Peyer's patch (tissue), 4 donors: ENCODE measurements around the gene CASZ1. TPM values are rescaled to one million over a fixed set of nuclear protein-coding genes. Genes with fewer than 3 reads are reported as not detected.
A peak's percentile ranks its signal among the peaks of the same experiment; 100 is the strongest.

Source experiments
- DNase-seq, 3 donors: peaks; one replicate each; pipeline ENCODE4 v3.0.0-alpha.2; 2017 to 2019
- H3K27ac ChIP-seq, 4 donors: fragments of 200-600 bp; sonication (generic); one replicate each; pipeline ENCODE4 v1.5.1; 2016 to 2019
- H3K27me3 ChIP-seq, 2 donors: fragments of 200-600 bp; sonication (generic); one replicate each; pipeline ENCODE4 v1.5.1; 2019
- H3K36me3 ChIP-seq, 3 donors: fragments of 200-600 bp; sonication (generic); one replicate each; pipeline ENCODE4 v1.5.1; 2016 to 2019
- H3K4me1 ChIP-seq, 4 donors: fragments of 200-600 bp; sonication (generic); one replicate each; pipeline ENCODE4 v1.5.1; 2016 to 2019
- H3K4me3 ChIP-seq, 4 donors: fragments of 200-600 bp; sonication (generic); 1 replicate in 3 of 4; 2 replicates in 1 of 4; pipeline ENCODE4 v1.5.1; 2016 to 2019; ENCODE audit warnings: mild to moderate bottlenecking in 1 of 4
- H3K9me3 ChIP-seq, 4 donors: fragments of 200-600 bp; sonication (generic); one replicate each; pipeline ENCODE4 v1.5.1; 2016 to 2019; ENCODE audit warnings: mild to moderate bottlenecking in 1 of 4
- POLR2A ChIP-seq, 2 donors: fragments of 450-650 bp; IDR thresholded peaks; one replicate each; pipeline ENCODE4 v1.5.1; 2017; ENCODE audit warnings: antibody characterized with exemption in 2 of 2, mild to moderate bottlenecking in 2 of 2, moderate library complexity in 2 of 2
- total RNA-seq, 4 donors: library from RNA; depleted of rRNA; stranded (reverse); fragments of >200 nt; gene quantifications; one replicate each; pipeline ENCODE4 v1.1.0, GENCODE V29; 2016
- TF ChIP-seq, protein P1 (sequence below), 6 experiments: fragments of 450-650 bp in 4 of 6; fragments of 200-600 bp in 2 of 6; sonication (generic) in 1 of 6; IDR thresholded peaks; one replicate each; pipeline ENCODE4 v1.5.1; 2017 to 2019; ENCODE audit warnings: antibody characterized with exemption in 6 of 6, mild to moderate bottlenecking in 3 of 6, moderate library complexity in 1 of 6

The CASZ1 gene
- total RNA-seq, 4 donors from 2014 or later: 87.5 to 165 (median 137) TPM

DNA sequence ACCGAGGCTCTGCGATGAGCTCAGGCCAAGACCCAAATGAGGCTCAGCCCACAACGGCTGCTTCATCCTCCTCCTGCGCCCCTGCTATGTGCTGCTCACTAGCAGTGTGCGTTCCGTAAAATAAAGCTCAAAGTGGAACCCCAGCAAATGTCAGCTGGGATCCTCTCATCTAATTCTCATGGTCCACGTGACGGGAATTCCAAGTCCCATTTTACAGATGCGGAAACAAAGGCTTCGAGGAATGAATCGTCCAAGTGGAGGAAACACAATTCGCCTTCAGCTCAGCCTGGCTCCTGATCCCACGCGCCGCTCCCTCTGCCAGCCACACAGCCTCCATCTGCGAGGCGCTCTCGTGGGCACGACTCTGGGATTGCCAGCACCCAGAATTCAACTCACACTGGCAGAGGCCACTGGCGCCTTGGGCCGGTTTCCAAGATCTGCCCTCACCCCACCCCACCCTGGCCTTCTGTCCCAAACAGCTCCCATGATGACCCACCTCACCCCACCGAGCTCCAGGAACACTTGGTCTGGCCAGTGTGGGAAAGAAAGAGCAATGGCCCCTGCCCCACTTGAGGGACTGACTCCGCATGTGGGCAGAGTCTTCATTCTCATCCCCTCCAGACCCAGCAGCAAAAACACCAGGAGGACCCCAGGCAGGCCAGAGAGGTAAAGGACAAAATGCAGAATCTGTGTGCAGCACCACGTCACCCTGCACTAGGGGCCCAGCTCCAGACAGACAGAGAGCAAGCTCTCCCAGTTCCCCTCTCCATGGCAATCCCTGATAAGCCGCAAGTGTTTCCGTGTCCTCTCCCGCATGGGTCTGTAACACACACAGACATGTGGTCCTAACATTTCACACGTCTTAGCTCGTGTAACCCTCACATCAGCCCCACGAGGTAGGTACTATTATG lies 10.5 kb downstream of the CASZ1 start:
- H3K36me3 ChIP-seq: no peaks in the 10 kb centered on the region
- no peak overlapping the region for H3K4me3 ChIP-seq
- H3K4me1 ChIP-seq: peaks cover 0 to 70% (median 2%) of the 10 kb centered on the region in 4 donors
- no peaks in the 10 kb centered on the region for H3K9me3 ChIP-seq
- TF ChIP-seq POLR2A (IDR thresholded peaks at IDR 0.05): no peak
- TF ChIP-seq, protein P1, sequence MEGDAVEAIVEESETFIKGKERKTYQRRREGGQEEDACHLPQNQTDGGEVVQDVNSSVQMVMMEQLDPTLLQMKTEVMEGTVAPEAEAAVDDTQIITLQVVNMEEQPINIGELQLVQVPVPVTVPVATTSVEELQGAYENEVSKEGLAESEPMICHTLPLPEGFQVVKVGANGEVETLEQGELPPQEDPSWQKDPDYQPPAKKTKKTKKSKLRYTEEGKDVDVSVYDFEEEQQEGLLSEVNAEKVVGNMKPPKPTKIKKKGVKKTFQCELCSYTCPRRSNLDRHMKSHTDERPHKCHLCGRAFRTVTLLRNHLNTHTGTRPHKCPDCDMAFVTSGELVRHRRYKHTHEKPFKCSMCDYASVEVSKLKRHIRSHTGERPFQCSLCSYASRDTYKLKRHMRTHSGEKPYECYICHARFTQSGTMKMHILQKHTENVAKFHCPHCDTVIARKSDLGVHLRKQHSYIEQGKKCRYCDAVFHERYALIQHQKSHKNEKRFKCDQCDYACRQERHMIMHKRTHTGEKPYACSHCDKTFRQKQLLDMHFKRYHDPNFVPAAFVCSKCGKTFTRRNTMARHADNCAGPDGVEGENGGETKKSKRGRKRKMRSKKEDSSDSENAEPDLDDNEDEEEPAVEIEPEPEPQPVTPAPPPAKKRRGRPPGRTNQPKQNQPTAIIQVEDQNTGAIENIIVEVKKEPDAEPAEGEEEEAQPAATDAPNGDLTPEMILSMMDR (IDR thresholded peaks at IDR 0.05): no peak
- no peak for DNase-seq
- no peak overlapping the region for H3K27ac ChIP-seq
- H3K27me3 ChIP-seq: no peaks in the 10 kb centered on the region

DNA sequence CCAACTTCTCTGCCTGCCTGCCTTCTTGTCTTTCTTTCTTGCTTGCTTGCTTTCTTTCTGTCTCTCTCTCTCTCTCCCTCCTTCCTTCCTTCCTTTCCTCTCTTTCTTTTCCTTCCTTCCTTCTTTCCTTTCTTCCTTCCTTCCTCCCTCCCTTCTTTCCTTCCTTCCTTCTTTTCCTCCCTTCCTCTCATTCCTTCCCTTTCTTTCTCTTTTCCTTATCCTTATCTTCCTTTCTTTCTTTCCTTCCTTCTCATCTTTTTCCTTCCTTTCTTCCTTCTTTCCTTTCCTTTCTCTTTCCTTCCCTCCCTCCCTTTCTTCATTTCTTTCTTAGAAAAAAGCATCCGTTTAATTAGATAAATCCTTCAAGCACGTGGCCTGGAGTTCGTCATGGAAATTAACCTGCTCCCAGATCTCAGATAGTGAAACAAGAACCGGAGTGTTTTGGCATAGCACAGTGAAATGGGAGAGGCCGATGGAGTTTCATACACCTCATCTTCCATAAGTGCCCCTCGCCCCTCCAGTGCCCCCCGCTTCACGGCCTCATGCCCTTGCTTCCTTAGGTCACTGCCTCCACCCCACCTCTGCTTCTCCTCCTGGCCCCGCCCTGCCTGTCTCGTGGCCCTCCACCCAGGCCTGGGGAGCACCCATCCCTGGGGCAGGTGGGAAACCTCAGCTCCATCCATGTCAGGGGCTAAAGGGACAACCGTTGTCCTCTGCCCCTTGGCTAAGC lies 11.3 kb downstream of the CASZ1 start:
- no peaks in the 10 kb centered on the region for H3K9me3 ChIP-seq
- no peaks in the 10 kb centered on the region for H3K36me3 ChIP-seq
- peaks cover 0 to 73% (median 2%) of the 10 kb centered on the region in 4 donors for H3K4me1 ChIP-seq
- DNase-seq: no peak
- H3K27ac ChIP-seq: no peak overlapping the region
- TF ChIP-seq, protein P1 (IDR thresholded peaks at IDR 0.05): no peak
- no peak for TF ChIP-seq POLR2A (IDR thresholded peaks at IDR 0.05)
- H3K27me3 ChIP-seq: no peaks in the 10 kb centered on the region
- H3K4me3 ChIP-seq: no peak overlapping the region

DNA sequence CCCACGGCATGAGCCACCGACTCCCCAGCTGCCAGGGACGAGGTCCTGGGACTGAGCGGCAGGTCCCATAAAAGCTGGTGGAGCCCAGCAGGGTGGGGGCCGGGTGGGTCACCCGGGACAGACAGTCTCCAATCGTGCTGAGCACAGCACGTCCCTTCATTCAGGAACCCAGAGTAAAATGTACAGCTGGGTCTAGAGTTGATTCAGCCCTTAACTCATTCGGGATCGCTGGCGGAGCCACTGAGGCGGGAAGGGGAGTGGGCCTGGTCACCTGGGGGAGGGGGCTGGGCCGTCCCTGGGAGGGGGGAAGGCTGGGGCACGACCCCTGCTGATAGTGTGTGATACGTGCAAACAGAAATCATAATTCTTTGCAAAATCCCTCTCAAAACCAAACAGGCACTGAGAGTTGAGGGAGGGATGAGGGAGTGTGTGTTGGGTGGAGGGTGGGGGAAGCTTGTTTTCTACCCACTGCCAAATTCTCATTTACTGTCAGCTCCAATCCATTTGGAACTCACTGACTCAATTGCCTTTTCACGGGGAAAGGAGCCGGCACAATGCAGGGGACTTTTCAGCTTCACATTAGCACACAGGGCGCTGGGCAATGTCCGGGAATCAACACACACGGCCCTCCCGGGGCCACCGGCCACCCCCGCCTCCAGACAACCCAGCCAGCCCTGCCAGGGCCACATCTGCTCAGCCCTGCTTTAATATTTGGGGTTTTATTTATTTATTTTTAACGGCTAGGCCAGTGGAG lies 13.8 kb downstream of the CASZ1 start:
- Histone ChIP-seq H3K4me3 (no peak overlapping the region), H3K36me3 (no peaks in the 10 kb centered on the region), H3K27ac (peak overlapping the region in 2 of 4 donors; percentile 11 to 59), H3K4me1 (peaks cover 0 to 67% (median 2%) of the 10 kb centered on the region in 4 donors), H3K9me3 (no peaks in the 10 kb centered on the region), H3K27me3 (no peaks in the 10 kb centered on the region)
- DNase-seq: peak in 1 of 3 donors; percentile 60
- TF ChIP-seq, protein P1 (IDR thresholded peaks at IDR 0.05): no peak
- TF ChIP-seq POLR2A (IDR thresholded peaks at IDR 0.05): no peak

DNA sequence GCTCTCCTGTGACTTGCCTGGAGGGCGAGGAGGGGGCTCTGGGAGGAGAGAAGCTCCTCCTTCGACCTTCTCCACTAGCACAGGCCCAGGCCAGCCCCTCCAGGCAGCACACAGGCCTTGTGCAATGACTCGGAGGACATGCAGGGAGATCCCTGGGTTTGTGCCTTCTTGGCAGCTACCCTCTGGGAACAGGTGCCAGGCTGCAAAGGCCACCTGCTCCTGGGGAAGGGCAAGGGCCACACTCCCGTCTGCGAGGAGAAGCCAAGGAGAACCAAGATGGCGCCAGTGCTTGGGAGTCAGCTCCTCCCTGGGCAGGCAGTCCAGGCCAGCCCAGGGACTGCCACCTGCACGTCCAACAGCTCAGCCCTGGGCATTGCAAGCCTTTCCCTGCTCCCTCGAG lies 15.3 kb downstream of the CASZ1 start:
- Histone ChIP-seq H3K27ac (peak overlapping the region in 3 of 4 donors; percentile 76 to 93 (median 85)), H3K4me1 (peaks cover 0 to 70% (median 2%) of the 10 kb centered on the region in 4 donors), H3K4me3 (no peak overlapping the region)

More for the DNA sequence above, 15.3 kb downstream of the CASZ1 start:
- Histone ChIP-seq H3K36me3 (no peaks in the 10 kb centered on the region), H3K9me3 (no peaks in the 10 kb centered on the region), H3K27me3 (no peaks in the 10 kb centered on the region)
- peak in 2 of 3 donors; percentile 70 to 83 for DNase-seq
- TF ChIP-seq POLR2A (IDR thresholded peaks at IDR 0.05): peak in 1 of 2 donors; percentile 39
- TF ChIP-seq, protein P1 (IDR thresholded peaks at IDR 0.05): no peak
